22Rv1 (cell line): Measurements from ENCODE around the gene NARS2.

Experiments
- ZFX ChIP-seq: fragments of 450-650 bp; IDR thresholded peaks from 2 replicates; pipeline ENCODE4 v1.6.1; 2017; ENCODE audit warnings: antibody characterized with exemption, borderline replicate concordance
- TF ChIP-seq, protein P1 (sequence below): fragments of 450-650 bp; IDR thresholded peaks from 2 replicates; pipeline ENCODE4 v1.5.1; 2017; ENCODE audit warnings: mild to moderate bottlenecking

DNA sequence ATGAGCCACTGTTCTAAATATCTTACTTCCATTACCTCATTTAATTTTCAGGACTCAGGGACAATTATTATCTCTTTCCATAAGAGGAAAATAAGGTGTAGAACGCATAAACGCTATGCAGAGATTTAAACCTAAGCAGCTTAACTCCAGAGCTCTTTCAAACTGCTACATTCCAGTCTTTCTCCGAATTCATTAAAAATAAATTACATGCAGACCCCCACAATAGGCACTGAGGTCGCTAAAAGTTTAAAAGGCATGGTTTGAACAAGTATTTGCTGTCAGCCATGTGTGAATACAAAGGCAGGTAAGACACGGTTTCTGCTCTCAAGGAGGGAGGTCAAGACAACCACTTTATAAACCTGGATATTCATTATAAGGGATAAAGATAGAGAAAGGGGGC, 983 bp downstream of the NARS2 start:
- TF ChIP-seq, protein P1, sequence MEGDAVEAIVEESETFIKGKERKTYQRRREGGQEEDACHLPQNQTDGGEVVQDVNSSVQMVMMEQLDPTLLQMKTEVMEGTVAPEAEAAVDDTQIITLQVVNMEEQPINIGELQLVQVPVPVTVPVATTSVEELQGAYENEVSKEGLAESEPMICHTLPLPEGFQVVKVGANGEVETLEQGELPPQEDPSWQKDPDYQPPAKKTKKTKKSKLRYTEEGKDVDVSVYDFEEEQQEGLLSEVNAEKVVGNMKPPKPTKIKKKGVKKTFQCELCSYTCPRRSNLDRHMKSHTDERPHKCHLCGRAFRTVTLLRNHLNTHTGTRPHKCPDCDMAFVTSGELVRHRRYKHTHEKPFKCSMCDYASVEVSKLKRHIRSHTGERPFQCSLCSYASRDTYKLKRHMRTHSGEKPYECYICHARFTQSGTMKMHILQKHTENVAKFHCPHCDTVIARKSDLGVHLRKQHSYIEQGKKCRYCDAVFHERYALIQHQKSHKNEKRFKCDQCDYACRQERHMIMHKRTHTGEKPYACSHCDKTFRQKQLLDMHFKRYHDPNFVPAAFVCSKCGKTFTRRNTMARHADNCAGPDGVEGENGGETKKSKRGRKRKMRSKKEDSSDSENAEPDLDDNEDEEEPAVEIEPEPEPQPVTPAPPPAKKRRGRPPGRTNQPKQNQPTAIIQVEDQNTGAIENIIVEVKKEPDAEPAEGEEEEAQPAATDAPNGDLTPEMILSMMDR, result no peak
- TF ChIP-seq ZFX, result no peak
